H1 (cell line): ENCODE results near the gene CHMP5. TPM values are rescaled to one million over a fixed set of nuclear protein-coding genes. Genes with fewer than 3 reads are reported as not detected.

ENCODE experiments used
- CBX5 ChIP-seq: fragments of 300-800, 300-1000 bp; sonication (generic); IDR thresholded peaks from 2 replicates; pipeline ENCODE4 v1.7.1; 2016; ENCODE audit warnings: antibody characterized with exemption, low read length, low read depth
- CHD2 ChIP-seq: IDR thresholded peaks from 2 replicates; pipeline ENCODE4 v1.6.1; 2012; ENCODE audit warnings: low read length, improper control_type of control experiment
- EGR1 ChIP-seq: IDR thresholded peaks from 2 replicates; pipeline ENCODE4 v1.6.1; 2011; ENCODE audit warnings: low read depth, low read length, borderline replicate concordance
- EP300 ChIP-seq, 2 experiments: IDR thresholded peaks; 1 replicate in 1 of 2; 2 replicates in 1 of 2; pipeline ENCODE4 v1.6.1; 2011 to 2012; ENCODE audit warnings: low read depth in 2 of 2, low read length in 2 of 2, mild to moderate bottlenecking in 2 of 2, borderline replicate concordance in 1 of 2, inconsistent platforms in 1 of 2, moderate library complexity in 1 of 2
- GABPA ChIP-seq: IDR thresholded peaks from 2 replicates; pipeline ENCODE4 v1.6.1; 2011; ENCODE audit warnings: mild to moderate bottlenecking, low read length, moderate library complexity, borderline replicate concordance; ENCODE audit not compliant: insufficient read depth
- GTF2F1 ChIP-seq: IDR thresholded peaks from 2 replicates; pipeline ENCODE4 v1.6.1; 2012; ENCODE audit warnings: low read depth, low read length, improper control_type of control experiment, borderline replicate concordance
- HDAC2 ChIP-seq, 2 experiments: fragments of 300-600 bp in 1 of 2; sonication (generic) in 1 of 2; IDR thresholded peaks; 2 replicates each; pipeline ENCODE4 v1.6.1; 2011 to 2012; ENCODE audit warnings: low read depth in 2 of 2, low read length in 2 of 2, mild to moderate bottlenecking in 2 of 2, moderate library complexity in 2 of 2, borderline replicate concordance in 1 of 2, inconsistent platforms in 1 of 2
- JUN ChIP-seq: IDR thresholded peaks from 2 replicates; pipeline ENCODE4 v1.6.1; 2011; ENCODE audit warnings: low read depth, mild to moderate bottlenecking, improper control_type of control experiment, low read length
- KDM1A ChIP-seq: fragments of 200-600, 300-600 bp; sonication (generic); IDR thresholded peaks from 2 replicates; pipeline ENCODE4 v1.7.1; 2016; ENCODE audit warnings: mild to moderate bottlenecking, low read length, borderline replicate concordance
- POU5F1 ChIP-seq: IDR thresholded peaks from 2 replicates; pipeline ENCODE4 v1.6.1; 2011; ENCODE audit warnings: low read depth, mild to moderate bottlenecking, low read length, moderate library complexity
- RAD21 ChIP-seq, 2 experiments: IDR thresholded peaks in 1 of 2; conservative IDR thresholded peaks in 1 of 2; 2 replicates each; pipeline ENCODE4 v1.6.1; 2011; ENCODE audit warnings: low read depth in 2 of 2, low read length in 2 of 2, improper control_type of control experiment in 1 of 2, inconsistent platforms in 1 of 2, mild to moderate bottlenecking in 1 of 2, moderate library complexity in 1 of 2
- RBBP5 ChIP-seq: IDR thresholded peaks from 2 replicates; pipeline ENCODE4 v1.7.1; 2012; ENCODE audit warnings: low read depth, mild to moderate bottlenecking, inconsistent platforms, low read length, moderate library complexity, borderline replicate concordance
- SP2 ChIP-seq: IDR thresholded peaks from 2 replicates; pipeline ENCODE4 v1.6.1; 2012; ENCODE audit warnings: mild to moderate bottlenecking, low read length, inconsistent platforms
- SRF ChIP-seq: IDR thresholded peaks from 2 replicates; pipeline ENCODE4 v1.6.1; 2011; ENCODE audit warnings: mild to moderate bottlenecking, low read depth, low read length, moderate library complexity
- TAF7 ChIP-seq: optimal IDR thresholded peaks from 2 replicates; pipeline ENCODE3; 2011; ENCODE audit warnings: low read depth, mild to moderate bottlenecking, inconsistent platforms, low read length, moderate library complexity, borderline replicate concordance
- TBP ChIP-seq: IDR thresholded peaks from 2 replicates; pipeline ENCODE4 v1.6.1; 2011; ENCODE audit warnings: low read depth, low read length, improper control_type of control experiment
- TCF12 ChIP-seq: IDR thresholded peaks from 2 replicates; pipeline ENCODE4 v1.6.1; 2011; ENCODE audit warnings: low read depth, mild to moderate bottlenecking, low read length
- TEAD4 ChIP-seq: IDR thresholded peaks from 2 replicates; pipeline ENCODE4 v1.6.1; 2012; ENCODE audit warnings: low read depth, low read length, inconsistent platforms, mixed read lengths
- polyA plus RNA-seq, 7 experiments: library from polyadenylated mRNA; depleted of rRNA in 3 of 7; stranded (reverse) in 5 of 7; unstranded in 2 of 7; fragments of >200 nt in 5 of 7; fragments of 200-250 nt in 2 of 7; gene quantifications; 1 replicate in 5 of 7; 2 replicates in 1 of 7; 4 replicates in 1 of 7; pipeline versions ENCODE4 v1.2.1 to v1.2.3, GENCODE V29; 2011 to 2013; ENCODE audit warnings: missing spikeins in 2 of 7, mixed read lengths in 2 of 7
- total RNA-seq: library from RNA; stranded (reverse); fragmentation: NEBNext Ultra II Directional; extraction: Animal tissue kit (Norgen Biotek cat#: 25700); gene quantifications from 2 replicates; pipeline ENCODE4 v1.2.1, GENCODE V29; 2021
- TF ChIP-seq, protein P1 (sequence below): IDR thresholded peaks from 2 replicates; pipeline ENCODE4 v1.6.1; 2011; ENCODE audit warnings: low read depth, mild to moderate bottlenecking, low read length; ENCODE audit not compliant: insufficient read depth
- TF ChIP-seq, protein P2 (sequence below), 3 experiments: IDR thresholded peaks; 1 replicate in 2 of 3; 2 replicates in 1 of 3; pipeline versions ENCODE4 v1.5.1 to v1.6.1; 2011; ENCODE audit warnings: low read length in 3 of 3, mild to moderate bottlenecking in 3 of 3, inconsistent platforms in 2 of 3, low read depth in 1 of 3, moderate library complexity in 1 of 3; ENCODE audit not compliant: insufficient read depth in 1 of 3; ENCODE audit errors: control extremely low read depth in 1 of 3

The CHMP5 gene
- total and polyA plus RNA-seq, 2 of the 8 experiments (the other 6 are each of a cell fraction or from before 2014, with no cell fraction given), result 25.0 to 47.3 TPM

DNA sequence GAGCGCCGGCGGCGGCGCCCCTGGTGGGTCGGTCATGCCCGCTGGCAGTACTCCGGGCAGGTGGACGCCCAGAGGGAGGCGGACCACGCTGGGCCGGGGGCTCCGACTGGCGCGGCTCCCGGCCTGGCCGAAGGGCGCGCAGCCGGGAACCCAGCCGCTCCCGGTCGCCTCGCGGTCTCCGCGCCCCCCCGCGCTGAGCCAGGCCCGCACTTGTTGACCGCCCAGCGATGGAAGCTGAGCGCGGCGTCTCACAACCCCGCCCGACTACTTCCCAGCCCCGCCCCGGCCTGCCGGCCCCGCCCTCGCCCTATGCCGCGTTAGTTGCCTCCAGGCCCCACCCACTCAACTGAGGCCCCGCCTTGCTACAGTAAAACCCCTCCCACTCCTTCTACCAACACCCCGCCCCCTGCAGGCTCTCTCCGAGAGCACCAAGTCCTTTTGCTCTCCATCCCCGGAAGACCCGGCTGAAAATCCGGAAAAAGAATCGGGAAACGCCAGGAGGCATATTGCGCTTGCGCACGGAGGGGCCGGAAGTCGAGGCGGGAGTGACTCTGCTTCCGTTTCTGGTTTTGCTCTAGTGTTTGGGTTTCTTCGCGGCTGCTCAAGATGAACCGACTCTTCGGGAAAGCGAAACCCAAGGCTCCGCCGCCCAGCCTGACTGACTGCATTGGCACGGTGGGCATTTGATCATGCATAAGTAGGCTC lies at the start of gene CHMP5, which contains the start of gene BAG1 (continued):
- TF ChIP-seq TCF12 (no peak), CHD2 (no peak), KDM1A (no peak), CBX5 (no peak), JUN (no peak), EP300 (IDR thresholded peaks at IDR 0.05; ENCODE audit: borderline replicate concordance in 1 of 2, low read depth in 2 of 2, low read length in 2 of 2) (no peak), RAD21 (IDR thresholded peaks at IDR 0.05 in 1 of 2, conservative IDR thresholded peaks at IDR 0.05 in 1 of 2; ENCODE audit: low read depth in 2 of 2, low read length in 2 of 2) (no peak), GABPA (peak; percentile 85), SP2 (no peak), SRF (peak; percentile 6; the same call in 1 of the 2 replicates), POU5F1 (no peak), TEAD4 (no peak), EGR1 (peak; percentile 60; the same call in 1 of the 2 replicates), GTF2F1 (no peak; the same call in 1 of the 2 replicates), TBP (no peak), HDAC2 (IDR thresholded peaks at IDR 0.05; ENCODE audit: borderline replicate concordance in 1 of 2, low read depth in 2 of 2, low read length in 2 of 2) (0 out of 4 replicates have a peak, but pooled peaks of 1 of the 2 experiments have one; percentile 27), TAF7 (peak; percentile 10), RBBP5 (0 out of 2 replicates have a peak, but pooled peaks have one; percentile 23)
- TF ChIP-seq, protein P1, sequence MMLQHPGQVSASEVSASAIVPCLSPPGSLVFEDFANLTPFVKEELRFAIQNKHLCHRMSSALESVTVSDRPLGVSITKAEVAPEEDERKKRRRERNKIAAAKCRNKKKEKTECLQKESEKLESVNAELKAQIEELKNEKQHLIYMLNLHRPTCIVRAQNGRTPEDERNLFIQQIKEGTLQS, result no peak
- TF ChIP-seq, protein P2, sequence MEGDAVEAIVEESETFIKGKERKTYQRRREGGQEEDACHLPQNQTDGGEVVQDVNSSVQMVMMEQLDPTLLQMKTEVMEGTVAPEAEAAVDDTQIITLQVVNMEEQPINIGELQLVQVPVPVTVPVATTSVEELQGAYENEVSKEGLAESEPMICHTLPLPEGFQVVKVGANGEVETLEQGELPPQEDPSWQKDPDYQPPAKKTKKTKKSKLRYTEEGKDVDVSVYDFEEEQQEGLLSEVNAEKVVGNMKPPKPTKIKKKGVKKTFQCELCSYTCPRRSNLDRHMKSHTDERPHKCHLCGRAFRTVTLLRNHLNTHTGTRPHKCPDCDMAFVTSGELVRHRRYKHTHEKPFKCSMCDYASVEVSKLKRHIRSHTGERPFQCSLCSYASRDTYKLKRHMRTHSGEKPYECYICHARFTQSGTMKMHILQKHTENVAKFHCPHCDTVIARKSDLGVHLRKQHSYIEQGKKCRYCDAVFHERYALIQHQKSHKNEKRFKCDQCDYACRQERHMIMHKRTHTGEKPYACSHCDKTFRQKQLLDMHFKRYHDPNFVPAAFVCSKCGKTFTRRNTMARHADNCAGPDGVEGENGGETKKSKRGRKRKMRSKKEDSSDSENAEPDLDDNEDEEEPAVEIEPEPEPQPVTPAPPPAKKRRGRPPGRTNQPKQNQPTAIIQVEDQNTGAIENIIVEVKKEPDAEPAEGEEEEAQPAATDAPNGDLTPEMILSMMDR (IDR thresholded peaks at IDR 0.05; ENCODE audit: control extremely low read depth in 1 of 3, insufficient read depth in 1 of 3, low read depth in 1 of 3, low read length in 3 of 3), result peak; percentile 8 to 33 (median 23); a peak in 2 of 4 replicates
